Neural progenitor cell (in vitro differentiated cells): ENCODE data around the gene POU2F2.

Experiments
- EZH2 ChIP-seq: fragments of 200-600 bp; sonication (generic); IDR thresholded peaks from 2 replicates; pipeline ENCODE4 v1.6.1; 2017; ENCODE audit warnings: antibody characterized with exemption, mild to moderate bottlenecking, moderate library complexity
- EZH2phosphoT487 ChIP-seq: fragments of 200-600 bp; sonication (generic); IDR thresholded peaks from 2 replicates; pipeline ENCODE4 v1.6.1; 2017; ENCODE audit warnings: antibody characterized with exemption
- TF ChIP-seq, protein P1 (sequence below): fragments of 200-600 bp; sonication (generic); IDR thresholded peaks from 2 replicates; pipeline ENCODE4 v1.5.1; 2017; ENCODE audit warnings: antibody characterized with exemption, mild to moderate bottlenecking

GRCh38 chr19:42123765-42124164 lies 8.5 kb downstream of the POU2F2 start:
- TF ChIP-seq EZH2 (no peak), EZH2phosphoT487 (no peak)
- TF ChIP-seq, protein P1, sequence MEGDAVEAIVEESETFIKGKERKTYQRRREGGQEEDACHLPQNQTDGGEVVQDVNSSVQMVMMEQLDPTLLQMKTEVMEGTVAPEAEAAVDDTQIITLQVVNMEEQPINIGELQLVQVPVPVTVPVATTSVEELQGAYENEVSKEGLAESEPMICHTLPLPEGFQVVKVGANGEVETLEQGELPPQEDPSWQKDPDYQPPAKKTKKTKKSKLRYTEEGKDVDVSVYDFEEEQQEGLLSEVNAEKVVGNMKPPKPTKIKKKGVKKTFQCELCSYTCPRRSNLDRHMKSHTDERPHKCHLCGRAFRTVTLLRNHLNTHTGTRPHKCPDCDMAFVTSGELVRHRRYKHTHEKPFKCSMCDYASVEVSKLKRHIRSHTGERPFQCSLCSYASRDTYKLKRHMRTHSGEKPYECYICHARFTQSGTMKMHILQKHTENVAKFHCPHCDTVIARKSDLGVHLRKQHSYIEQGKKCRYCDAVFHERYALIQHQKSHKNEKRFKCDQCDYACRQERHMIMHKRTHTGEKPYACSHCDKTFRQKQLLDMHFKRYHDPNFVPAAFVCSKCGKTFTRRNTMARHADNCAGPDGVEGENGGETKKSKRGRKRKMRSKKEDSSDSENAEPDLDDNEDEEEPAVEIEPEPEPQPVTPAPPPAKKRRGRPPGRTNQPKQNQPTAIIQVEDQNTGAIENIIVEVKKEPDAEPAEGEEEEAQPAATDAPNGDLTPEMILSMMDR = no peak
